B cell (primary cell): ENCODE results near the gene AKR1B1. TPM values are rescaled to one million over a fixed set of nuclear protein-coding genes. Genes with fewer than 3 reads are reported as not detected.

Experiments
- ATAC-seq: fragments of 200-7000 bp; cut with Tn5 transposase; one replicate; pipeline ENCODE4 v1.10.0; 2021; ENCODE audit warnings: low read depth, mild to moderate bottlenecking, moderate number of reproducible peaks, moderate library complexity
- CTCF ChIA-PET: fragments of 350-600 bp; sonication (Branson Sonifier 250); formaldehyde crosslinking; loops from one replicate; lab custom pipeline; 2021; ENCODE audit warnings: antibody characterized with exemption, inconsistent platforms; lab: Charles Lee
- POLR2A ChIA-PET: fragments of 350-600 bp; sonication (Branson Sonifier 250); formaldehyde crosslinking; loops from one replicate; lab custom pipeline; 2021; ENCODE audit warnings: antibody characterized with exemption; lab: Charles Lee
- DNase-seq: peaks from one replicate; pipeline ENCODE4 v3.0.0; 2013
- H2AFZ ChIP-seq: 2 replicates; pipeline ENCODE4 v1.6.1; 2012; ENCODE audit warnings: mild to moderate bottlenecking, low read depth, low read length; ENCODE audit not compliant: insufficient read depth, poor library complexity, severe bottlenecking
- H3K27ac ChIP-seq, 2 donors: 1 replicate in 1 of 2; 2 replicates in 1 of 2; pipeline ENCODE4 v1.5.1; 2012 to 2013; ENCODE audit warnings: low read length in 2 of 2, mild to moderate bottlenecking in 2 of 2, moderate library complexity in 1 of 2
- H3K27me3 ChIP-seq, 4 experiments: fragments of 200-600 bp in 1 of 4; sonication (generic) in 1 of 4; replicated peaks in 1 of 4; 1 replicate in 2 of 4; 2 replicates in 2 of 4; pipeline versions ENCODE4 v1.6.1 to v1.7.0; 2013 to 2016; ENCODE audit warnings: low read length in 3 of 4, mild to moderate bottlenecking in 2 of 4, mixed read lengths in 1 of 4, moderate library complexity in 1 of 4; ENCODE audit not compliant: insufficient read depth in 4 of 4, control insufficient read depth in 3 of 4; ENCODE audit errors: control extremely low read depth in 1 of 4
- H3K36me3 ChIP-seq, 2 experiments: replicated peaks in 1 of 2; 1 replicate in 1 of 2; 2 replicates in 1 of 2; pipeline versions ENCODE4 v1.6.1 to v1.7.1; 2013; ENCODE audit warnings: low read length in 1 of 2; ENCODE audit not compliant: insufficient read depth in 2 of 2, control insufficient read depth in 1 of 2; ENCODE audit errors: control extremely low read depth in 1 of 2, extremely low read depth in 1 of 2
- H3K4me1 ChIP-seq, 2 donors: fragments of 200-600 bp in 1 of 2; sonication (generic) in 1 of 2; 1 replicate in 1 of 2; 2 replicates in 1 of 2; pipeline versions ENCODE4 v1.5.1 to v1.6.1; 2013 to 2017; ENCODE audit warnings: low read length in 2 of 2; ENCODE audit not compliant: control insufficient read depth in 2 of 2, insufficient read depth in 2 of 2
- H3K4me2 ChIP-seq: replicated peaks from 2 replicates; pipeline ENCODE3; 2012; ENCODE audit warnings: mild to moderate bottlenecking, low read depth, low read length; ENCODE audit not compliant: poor library complexity, severe bottlenecking
- H3K4me3 ChIP-seq, 5 experiments: fragments of 200-600 bp in 1 of 5; sonication (generic) in 1 of 5; 1 replicate in 3 of 5; 2 replicates in 2 of 5; pipeline versions ENCODE4 v1.5.1 to v1.7.0; 2011 to 2016; ENCODE audit warnings: low read length in 4 of 5, mild to moderate bottlenecking in 4 of 5, low read depth in 2 of 5, control low read depth in 1 of 5, moderate library complexity in 1 of 5; ENCODE audit not compliant: insufficient read depth in 1 of 5; ENCODE audit errors: control extremely low read depth in 1 of 5, extremely low read depth in 1 of 5
- H3K79me2 ChIP-seq: fragments of 200-600 bp; sonication (generic); one replicate; pipeline ENCODE4 v1.6.0; 2016; ENCODE audit warnings: low read length; ENCODE audit not compliant: control insufficient read depth, insufficient read depth
- H3K9ac ChIP-seq: fragments of 200-600 bp; sonication (generic); 2 replicates; pipeline ENCODE4 v1.6.1; 2017; ENCODE audit warnings: mild to moderate bottlenecking, low read length, moderate library complexity
- H3K9me3 ChIP-seq, 3 donors: one replicate each; pipeline versions ENCODE4 v1.6.1 to v1.7.1; 2013; ENCODE audit warnings: low read length in 2 of 3; ENCODE audit not compliant: control insufficient read depth in 2 of 3, insufficient read depth in 1 of 3; ENCODE audit errors: control extremely low read depth in 1 of 3
- H4K20me1 ChIP-seq: 2 replicates; pipeline ENCODE4 v1.6.0; 2012; ENCODE audit warnings: mild to moderate bottlenecking, low read length; ENCODE audit not compliant: insufficient read depth, control insufficient read depth, poor library complexity, severe bottlenecking
- H3K27ac Mint-ChIP-seq: one replicate; pipeline ENCODE4 v1.8.0; 2021; ENCODE audit warnings: mixed read lengths
- H3K27me3 Mint-ChIP-seq: one replicate; pipeline ENCODE4 v1.8.0; 2021; ENCODE audit warnings: mixed read lengths
- H3K4me1 Mint-ChIP-seq: one replicate; pipeline ENCODE4 v1.8.0; 2021; ENCODE audit warnings: mixed read lengths
- H3K4me3 Mint-ChIP-seq: one replicate; pipeline ENCODE4 v1.8.0; 2021; ENCODE audit warnings: mixed read lengths
- H3K9me3 Mint-ChIP-seq: one replicate; pipeline ENCODE4 v1.8.0; 2022; ENCODE audit warnings: mixed read lengths; ENCODE audit not compliant: insufficient read depth
- EZH2 ChIP-seq: IDR thresholded peaks from 2 replicates; pipeline ENCODE4 v1.6.1; 2012; ENCODE audit warnings: borderline replicate concordance, low read depth, mild to moderate bottlenecking, moderate library complexity, low read length; ENCODE audit not compliant: insufficient read depth, poor library complexity, severe bottlenecking
- WGBS: methylation state at CpG from one replicate; pipeline ENCODE4 v1.1.5; 2013; ENCODE audit warnings: missing lambda C conversion rate; ENCODE audit not compliant: insufficient coverage; 5-methylcytosine and 5-hydroxymethylcytosine counted together
- intact Hi-C: fragments of 100-400 bp; cut with micrococcal nuclease; formaldehyde crosslinking; loops from one replicate; pipeline ENCODE4 v1.10.0; 2022
- polyA plus RNA-seq: library from polyadenylated mRNA; depleted of rRNA; stranded (reverse); fragments of >200 nt; gene quantifications from 2 replicates; pipeline ENCODE4 v1.2.3, GENCODE V29; 2012
- total RNA-seq, 2 donors: library from RNA; stranded (reverse); fragments of 120-200 nt in 1 of 2; gene quantifications; 1 replicate in 1 of 2; 2 replicates in 1 of 2; pipeline versions ENCODE4 v1.2.3 to v1.2.4, GENCODE V29; 2013 to 2022
- TF ChIP-seq, protein P1 (sequence below): fragments of 200-600 bp; IDR thresholded peaks from one replicate; pipeline ENCODE4 v1.8.0; 2022; ENCODE audit warnings: antibody characterized with exemption, mild to moderate bottlenecking

The AKR1B1 gene
- total and polyA plus RNA-seq, 2 donors (not counting 1 experiment from before 2014, with no cell fraction given): 82.9 to 89.6 TPM

DNA sequence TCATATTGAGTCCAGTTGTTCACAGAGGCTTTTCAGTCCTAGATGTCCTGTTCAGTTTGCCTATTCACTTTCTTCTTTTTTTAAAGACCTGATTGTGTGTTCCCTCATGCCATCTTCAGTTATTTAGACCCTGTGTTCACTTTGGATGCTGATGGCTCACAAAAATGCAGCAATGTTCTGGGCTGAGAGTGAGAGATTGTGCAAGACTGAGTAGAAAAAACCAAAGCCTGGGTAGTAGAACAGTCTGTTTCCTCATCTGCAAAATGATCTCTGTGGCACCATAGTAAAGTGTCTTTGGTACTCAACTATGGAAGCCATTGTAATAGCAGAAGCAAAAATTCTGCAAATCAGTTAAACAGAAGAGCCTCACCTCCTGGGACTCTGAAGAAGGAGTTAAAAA, 43.2 kb downstream of the AKR1B1 start:
- DNase-seq (no peak), ATAC-seq (no peak)
- no peaks in the 10 kb centered on the region for H3K4me1 Mint-ChIP-seq
- Histone ChIP-seq H3K4me3 (no peak overlapping the region), H3K27me3 (peaks cover 0 to 6% (median 2%) of the 10 kb centered on the region in 4 experiments), H4K20me1 (no peaks in the 10 kb centered on the region), H3K36me3 (no peaks in the 10 kb centered on the region), H3K4me1 (no peaks in the 10 kb centered on the region), H3K79me2 (no peaks in the 10 kb centered on the region), H3K27ac (no peak overlapping the region), H3K9ac (no peak overlapping the region), H3K4me2 (no peak overlapping the region), H3K9me3 (no peaks in the 10 kb centered on the region), H2AFZ (no peak overlapping the region)
- H3K27ac Mint-ChIP-seq: no peak overlapping the region
- ChIA-PET CTCF (no interaction called here), POLR2A (no interaction called here)
- intact Hi-C loops: no loop called here
- TF ChIP-seq, protein P1, sequence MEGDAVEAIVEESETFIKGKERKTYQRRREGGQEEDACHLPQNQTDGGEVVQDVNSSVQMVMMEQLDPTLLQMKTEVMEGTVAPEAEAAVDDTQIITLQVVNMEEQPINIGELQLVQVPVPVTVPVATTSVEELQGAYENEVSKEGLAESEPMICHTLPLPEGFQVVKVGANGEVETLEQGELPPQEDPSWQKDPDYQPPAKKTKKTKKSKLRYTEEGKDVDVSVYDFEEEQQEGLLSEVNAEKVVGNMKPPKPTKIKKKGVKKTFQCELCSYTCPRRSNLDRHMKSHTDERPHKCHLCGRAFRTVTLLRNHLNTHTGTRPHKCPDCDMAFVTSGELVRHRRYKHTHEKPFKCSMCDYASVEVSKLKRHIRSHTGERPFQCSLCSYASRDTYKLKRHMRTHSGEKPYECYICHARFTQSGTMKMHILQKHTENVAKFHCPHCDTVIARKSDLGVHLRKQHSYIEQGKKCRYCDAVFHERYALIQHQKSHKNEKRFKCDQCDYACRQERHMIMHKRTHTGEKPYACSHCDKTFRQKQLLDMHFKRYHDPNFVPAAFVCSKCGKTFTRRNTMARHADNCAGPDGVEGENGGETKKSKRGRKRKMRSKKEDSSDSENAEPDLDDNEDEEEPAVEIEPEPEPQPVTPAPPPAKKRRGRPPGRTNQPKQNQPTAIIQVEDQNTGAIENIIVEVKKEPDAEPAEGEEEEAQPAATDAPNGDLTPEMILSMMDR: no peak
- no peak for TF ChIP-seq EZH2
- H3K4me3 Mint-ChIP-seq: no peak overlapping the region
- H3K9me3 Mint-ChIP-seq: no peaks in the 10 kb centered on the region
- H3K27me3 Mint-ChIP-seq: peaks cover 24% of the 10 kb centered on the region

DNA sequence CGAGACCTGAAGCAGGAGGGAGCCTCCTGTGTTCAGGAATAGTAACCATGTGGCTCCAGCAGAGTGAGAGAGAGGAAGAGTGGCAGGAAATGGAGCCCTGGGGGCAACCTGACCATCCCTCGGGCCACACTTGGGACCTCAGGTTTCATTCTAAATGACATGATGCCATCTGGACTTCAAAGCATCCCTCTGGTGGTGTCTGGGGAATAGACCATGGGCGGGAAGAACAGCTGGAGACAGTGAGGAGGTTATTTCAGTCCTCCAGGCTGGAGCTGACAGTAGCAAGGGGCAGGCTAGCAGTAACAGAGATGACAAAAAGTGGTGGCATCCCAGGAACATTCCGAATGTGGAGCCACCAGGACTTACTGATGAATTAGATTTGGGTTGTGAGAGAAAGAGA, 44.8 kb downstream of the AKR1B1 start:
- Histone ChIP-seq H3K9me3 (no peaks in the 10 kb centered on the region), H3K9ac (no peak overlapping the region), H3K4me2 (no peak overlapping the region), H3K4me1 (no peaks in the 10 kb centered on the region), H3K27me3 (peaks cover 0 to 4% (median 2%) of the 10 kb centered on the region in 4 experiments), H3K27ac (no peak overlapping the region), H3K36me3 (no peaks in the 10 kb centered on the region), H3K79me2 (no peaks in the 10 kb centered on the region), H4K20me1 (no peaks in the 10 kb centered on the region), H3K4me3 (no peak overlapping the region), H2AFZ (no peak overlapping the region)
- intact Hi-C loops: no loop called here
- ChIA-PET POLR2A (no interaction called here), CTCF (no interaction called here)
- no peak for DNase-seq
- Mint-ChIP-seq H3K9me3 (no peaks in the 10 kb centered on the region), H3K27ac (no peak overlapping the region), H3K4me3 (no peak overlapping the region), H3K27me3 (peaks cover 21% of the 10 kb centered on the region), H3K4me1 (no peaks in the 10 kb centered on the region)
- WGBS: 66% methylated on average over 4 of the region's 4 CpGs
- TF ChIP-seq EZH2: no peak
- TF ChIP-seq, protein P1: no peak
- ATAC-seq: no peak
